Activated T-cell treated with anti-CD3 and anti-CD28 coated beads, Interleukin-2, amount 50 U/mL, for 48 hours (primary cell): ENCODE data around the gene JMJD7.

Experiments used
- DNase-seq, 2 experiments: peaks; one replicate each; pipeline ENCODE4 v3.0.0-alpha.2; 2020

Gene JMJD7

GRCh38 chr15:41823502-41823901 lies 4.4 kb upstream of the JMJD7 start:
- DNase-seq: no peak

- DNase-seq: no peak
These were observed 3.7 kb upstream of the JMJD7 start for GRCh38 chr15:41824062-41824745.

- DNase-seq: no peak
These were observed 2.7 kb upstream of the JMJD7 start for GRCh38 chr15:41825145-41825544.

- DNase-seq: no peak
These were observed 2.0 kb upstream of the JMJD7 start for GRCh38 chr15:41825572-41826535.

GRCh38 chr15:41827290-41827879 lies 507 bp upstream of the JMJD7 start:
- DNase-seq: peak in 1 of 2 experiments; percentile 36

- no peak for DNase-seq
These were observed 882 bp downstream of the JMJD7 start for GRCh38 chr15:41828807-41829141.

- DNase-seq: no peak
These were observed 2.2 kb downstream of the JMJD7 start for GRCh38 chr15:41829959-41830646.

GRCh38 chr15:41831291-41831690 lies 3.4 kb downstream of the JMJD7 start:
- DNase-seq: peak; percentile 48 to 61

- no peak for DNase-seq
These were observed 4.3 kb downstream of the JMJD7 start for GRCh38 chr15:41832208-41832607.

- no peak for DNase-seq
These were observed 5.0 kb downstream of the JMJD7 start for GRCh38 chr15:41832875-41833274.

GRCh38 chr15:41834096-41834495 lies 6.2 kb downstream of the JMJD7 start:
- no peak for DNase-seq

- no peak for DNase-seq
These were observed 8.2 kb downstream of the JMJD7 start for GRCh38 chr15:41836073-41836472.

- no peak for DNase-seq
These were observed 9.0 kb downstream of the JMJD7 start for GRCh38 chr15:41836713-41837454.

GRCh38 chr15:41838400-41838897 lies 10.6 kb downstream of the JMJD7 start, which contains the start of gene PLA2G4B:
Gene PLA2G4B (plus strand): TSS chr15:41838847. CDS start chr15:41838914, 67 bp downstream.
- no peak for DNase-seq

GRCh38 chr15:41839781-41840491 lies 12.0 kb downstream of the JMJD7 start:
- no peak for DNase-seq

GRCh38 chr15:41840673-41841072 lies 12.8 kb downstream of the JMJD7 start:
- DNase-seq: no peak

- no peak for DNase-seq
These were observed 13.2 kb downstream of the JMJD7 start for GRCh38 chr15:41841131-41841530.

- DNase-seq: no peak
These were observed 14.3 kb downstream of the JMJD7 start for GRCh38 chr15:41842229-41842628.

GRCh38 chr15:41843571-41843970 lies 15.7 kb downstream of the JMJD7 start:
- no peak for DNase-seq

- no peak for DNase-seq
These were observed 16.9 kb downstream of the JMJD7 start for GRCh38 chr15:41844814-41845213.

- DNase-seq: no peak
These were observed 19.3 kb downstream of the JMJD7 start for GRCh38 chr15:41847206-41847605.
